ENCODE data around the gene FOXJ3. TPM values are rescaled to one million over a fixed set of nuclear protein-coding genes. Genes with fewer than 3 reads are reported as not detected.

Gene FOXJ3
- total and polyA plus RNA-seq, 2 of the 13 experiments (the other 11 are each of a cell fraction or from before 2014, with no cell fraction given) = 16.6 to 48.5 TPM

DNA sequence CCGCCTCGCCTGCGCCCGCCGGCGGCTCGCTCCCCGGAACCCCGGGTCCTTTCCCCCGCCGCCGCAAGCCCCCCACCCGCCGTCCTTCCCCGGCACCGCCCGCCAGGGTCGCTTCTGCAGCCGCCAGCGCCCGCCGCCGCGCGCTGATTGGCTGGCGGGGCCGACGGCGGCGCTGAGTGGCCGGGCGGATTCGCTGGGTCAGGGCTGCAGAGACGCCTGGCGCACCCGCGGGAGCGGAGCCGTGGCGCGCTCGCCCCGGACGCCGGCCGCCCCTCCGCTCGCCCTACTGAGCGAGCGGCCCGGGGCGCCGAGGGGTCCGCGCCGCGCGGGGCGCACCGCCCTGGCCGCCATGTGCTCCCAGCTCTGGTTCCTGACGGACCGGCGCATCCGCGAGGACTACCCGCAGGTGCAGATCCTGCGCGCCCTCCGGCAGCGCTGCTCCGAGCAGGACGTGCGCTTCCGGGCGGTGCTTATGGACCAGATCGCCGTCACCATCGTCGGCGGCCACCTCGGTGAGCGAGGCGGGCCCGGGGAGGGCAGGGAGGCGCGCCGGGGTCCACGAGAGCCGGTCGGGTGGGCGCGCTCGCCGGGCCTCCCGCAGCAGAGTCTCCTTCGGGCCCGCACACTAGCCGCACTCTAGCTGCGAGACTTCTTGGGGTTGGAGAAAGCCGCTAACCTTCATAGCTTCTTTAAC, 45.7 kb upstream of the FOXJ3 start, which contains the start of gene RIMKLA:
Gene RIMKLA (plus strand): TSS at position 207 of the 694 bp plus-strand sequence. CDS start 143 bp downstream, at position 350.
- CTCF ChIA-PET (ENCODE audit: low intra/inter-chr PET ratio, low total read pairs) = no interaction called here
- Histone ChIP-seq H3K4me1 (ENCODE audit: insufficient read depth, low read length) (peaks cover 20% of the 10 kb centered on the region), H3K27ac (ENCODE audit: extremely low read length, insufficient read depth, low read length) (no peak within 1 kb of the TSS), H3K27me3 (ENCODE audit: control insufficient read depth in 1 of 2, insufficient read depth in 2 of 2, low read length in 2 of 2) (peaks cover 0 to 7% of the 10 kb centered on the region in 2 experiments; a peak in 2 of 5 replicates), H3K4me3 (replicated peaks in 1 of 3; ENCODE audit: insufficient read depth in 1 of 3, low read depth in 2 of 3, low read length in 3 of 3) (peak within 1 kb of the TSS; percentile 66 to 79 (median 78)), H2AFZ (ENCODE audit: low read length) (peak within 1 kb of the TSS; percentile 64), H4K20me1 (ENCODE audit: insufficient read depth, low read length) (no peaks in the 10 kb centered on the region), H3K4me2 (ENCODE audit: low read depth, low read length) (peak within 1 kb of the TSS; percentile 98), H3K79me2 (ENCODE audit: insufficient read depth, low read length) (no peaks in the 10 kb centered on the region), H3K36me3 (replicated peaks in 1 of 2; ENCODE audit: control insufficient read depth in 1 of 2, insufficient read depth in 2 of 2, low read length in 2 of 2) (no peaks in the 10 kb centered on the region), H3K9me3 (ENCODE audit: low read length) (no peaks in the 10 kb centered on the region), H3K9ac (ENCODE audit: insufficient read depth, low read depth, low read length) (peak within 1 kb of the TSS; percentile 47; the same call in 1 of the 2 replicates)
- ATAC-seq (peak; percentile 97), FAIRE-seq (no peak), DNase-seq (ENCODE audit: low spot score) (peak; percentile 25)
- BruUV-seq (replicated peaks) = no TSS peak
- WGBS (ENCODE audit: low lambda C conversion rate) = 1% methylated on average over 13 of the region's 101 CpGs
- intact Hi-C loops (cut with micrococcal nuclease; ENCODE audit: unreplicated experiment) (no loop called here), in situ Hi-C loops (cut with HindIII; ENCODE audit: extremely low pct_ligation_motif_present, low pct_unique_long_range_greater_than_20kb) (no loop called here)
- POLR2A ChIA-PET = no interaction called here
- TF ChIP-seq, protein P1, sequence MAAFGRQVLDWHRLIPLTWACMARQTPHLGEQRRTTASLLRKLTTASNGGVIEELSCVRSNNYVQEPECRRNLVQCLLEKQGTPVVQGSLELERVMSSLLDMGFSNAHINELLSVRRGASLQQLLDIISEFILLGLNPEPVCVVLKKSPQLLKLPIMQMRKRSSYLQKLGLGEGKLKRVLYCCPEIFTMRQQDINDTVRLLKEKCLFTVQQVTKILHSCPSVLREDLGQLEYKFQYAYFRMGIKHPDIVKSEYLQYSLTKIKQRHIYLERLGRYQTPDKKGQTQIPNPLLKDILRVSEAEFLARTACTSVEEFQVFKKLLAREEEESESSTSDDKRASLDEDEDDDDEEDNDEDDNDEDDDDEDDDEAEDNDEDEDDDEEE (CRISPR knock-in tag; IDR thresholded peaks at IDR 0.05) = no peak
- TF ChIP-seq ZNF552 (CRISPR knock-in tag; IDR thresholded peaks at IDR 0.05; ENCODE audit: borderline replicate concordance) = peak; percentile 56; the same call in 1 of the 2 replicates
- peak; percentile 25; the same call in 1 of the 2 replicates for TF ChIP-seq ZSCAN31 (CRISPR knock-in tag; IDR thresholded peaks at IDR 0.05; ENCODE audit: low read depth)
- no peak for TF ChIP-seq TOE1 (CRISPR knock-in tag; IDR thresholded peaks at IDR 0.05)
- no peak for TF ChIP-seq ZBTB3 (CRISPR knock-in tag; IDR thresholded peaks at IDR 0.05; ENCODE audit: borderline replicate concordance, low read depth)
- TF ChIP-seq MED13 (CRISPR knock-in tag; IDR thresholded peaks at IDR 0.05) = no peak
- TF ChIP-seq NAIF1 (CRISPR knock-in tag; IDR thresholded peaks at IDR 0.05; ENCODE audit: borderline replicate concordance) = no peak
- no peak for TF ChIP-seq ZNF562 (CRISPR knock-in tag; IDR thresholded peaks at IDR 0.05; ENCODE audit: borderline replicate concordance)
- TF ChIP-seq GTF2F1 (IDR thresholded peaks at IDR 0.05; ENCODE audit: low read length) = no peak
- no peak for TF ChIP-seq ZNF510 (CRISPR knock-in tag; IDR thresholded peaks at IDR 0.05; ENCODE audit: low read depth)
- no peak for TF ChIP-seq ZNF790 (CRISPR knock-in tag; IDR thresholded peaks at IDR 0.05; ENCODE audit: borderline replicate concordance)
- no peak for TF ChIP-seq KDM4B (CRISPR knock-in tag; IDR thresholded peaks at IDR 0.05)
- TF ChIP-seq, protein P2, sequence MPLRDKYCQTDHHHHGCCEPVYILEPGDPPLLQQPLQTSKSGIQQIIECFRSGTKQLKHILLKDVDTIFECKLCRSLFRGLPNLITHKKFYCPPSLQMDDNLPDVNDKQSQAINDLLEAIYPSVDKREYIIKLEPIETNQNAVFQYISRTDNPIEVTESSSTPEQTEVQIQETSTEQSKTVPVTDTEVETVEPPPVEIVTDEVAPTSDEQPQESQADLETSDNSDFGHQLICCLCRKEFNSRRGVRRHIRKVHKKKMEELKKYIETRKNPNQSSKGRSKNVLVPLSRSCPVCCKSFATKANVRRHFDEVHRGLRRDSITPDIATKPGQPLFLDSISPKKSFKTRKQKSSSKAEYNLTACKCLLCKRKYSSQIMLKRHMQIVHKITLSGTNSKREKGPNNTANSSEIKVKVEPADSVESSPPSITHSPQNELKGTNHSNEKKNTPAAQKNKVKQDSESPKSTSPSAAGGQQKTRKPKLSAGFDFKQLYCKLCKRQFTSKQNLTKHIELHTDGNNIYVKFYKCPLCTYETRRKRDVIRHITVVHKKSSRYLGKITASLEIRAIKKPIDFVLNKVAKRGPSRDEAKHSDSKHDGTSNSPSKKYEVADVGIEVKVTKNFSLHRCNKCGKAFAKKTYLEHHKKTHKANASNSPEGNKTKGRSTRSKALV (CRISPR knock-in tag; IDR thresholded peaks at IDR 0.05) = peak; percentile 34; the same call in 1 of the 2 replicates
- TF ChIP-seq ZSCAN12 (CRISPR knock-in tag; IDR thresholded peaks at IDR 0.05) = no peak
- no peak for TF ChIP-seq PCBP2 (optimal IDR thresholded peaks at IDR 0.05; ENCODE audit: low read depth, low read length, poor library complexity, severe bottlenecking)
- 0 out of 3 replicates have a peak, but pooled peaks have one; percentile 1 for TF ChIP-seq MXI1 (IDR thresholded peaks at IDR 0.05; ENCODE audit: borderline replicate concordance, low read depth, low read length)
- TF ChIP-seq ZNF431 (CRISPR knock-in tag; IDR thresholded peaks at IDR 0.05; ENCODE audit: borderline replicate concordance, low read depth) = 0 out of 2 replicates have a peak, but pooled peaks have one; percentile 31
- TF ChIP-seq, protein P3, sequence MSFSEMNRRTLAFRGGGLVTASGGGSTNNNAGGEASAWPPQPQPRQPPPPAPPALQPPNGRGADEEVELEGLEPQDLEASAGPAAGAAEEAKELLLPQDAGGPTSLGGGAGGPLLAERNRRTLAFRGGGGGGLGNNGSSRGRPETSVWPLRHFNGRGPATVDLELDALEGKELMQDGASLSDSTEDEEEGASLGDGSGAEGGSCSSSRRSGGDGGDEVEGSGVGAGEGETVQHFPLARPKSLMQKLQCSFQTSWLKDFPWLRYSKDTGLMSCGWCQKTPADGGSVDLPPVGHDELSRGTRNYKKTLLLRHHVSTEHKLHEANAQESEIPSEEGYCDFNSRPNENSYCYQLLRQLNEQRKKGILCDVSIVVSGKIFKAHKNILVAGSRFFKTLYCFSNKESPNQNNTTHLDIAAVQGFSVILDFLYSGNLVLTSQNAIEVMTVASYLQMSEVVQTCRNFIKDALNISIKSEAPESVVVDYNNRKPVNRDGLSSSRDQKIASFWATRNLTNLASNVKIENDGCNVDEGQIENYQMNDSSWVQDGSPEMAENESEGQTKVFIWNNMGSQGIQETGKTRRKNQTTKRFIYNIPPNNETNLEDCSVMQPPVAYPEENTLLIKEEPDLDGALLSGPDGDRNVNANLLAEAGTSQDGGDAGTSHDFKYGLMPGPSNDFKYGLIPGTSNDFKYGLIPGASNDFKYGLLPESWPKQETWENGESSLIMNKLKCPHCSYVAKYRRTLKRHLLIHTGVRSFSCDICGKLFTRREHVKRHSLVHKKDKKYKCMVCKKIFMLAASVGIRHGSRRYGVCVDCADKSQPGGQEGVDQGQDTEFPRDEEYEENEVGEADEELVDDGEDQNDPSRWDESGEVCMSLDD (CRISPR knock-in tag; IDR thresholded peaks at IDR 0.05; ENCODE audit: borderline replicate concordance) = no peak
- no peak for TF ChIP-seq HOXA7 (CRISPR knock-in tag; IDR thresholded peaks at IDR 0.05)
- no peak for TF ChIP-seq ZNF7 (CRISPR knock-in tag; IDR thresholded peaks at IDR 0.05)
